GM23338 (cell line): Measurements from ENCODE around the gene SPART. TPM values are rescaled to one million over a fixed set of nuclear protein-coding genes. Genes with fewer than 3 reads are reported as not detected.

Source experiments
- ATAC-seq: fragments of 200-7000 bp; cut with Tn5 transposase; 3 replicates; pipeline ENCODE4 v1.9.1; 2020
- DNase-seq: peaks from one replicate; pipeline ENCODE4 v3.0.0-alpha.2; 2015; ENCODE audit warnings: low spot score
- H2AFZ ChIP-seq: fragments of 200-600 bp; sonication (generic); 2 replicates; pipeline ENCODE4 v1.8.0; 2016; ENCODE audit warnings: antibody characterized with exemption, mild to moderate bottlenecking, moderate library complexity
- H3F3A ChIP-seq: fragments of 200-600 bp; sonication (generic); replicated peaks from 2 replicates; pipeline ENCODE4 v1.8.0; 2017; ENCODE audit warnings: antibody characterized with exemption, mixed run types, low read depth
- H3K27ac ChIP-seq: fragments of 200-600 bp; sonication (generic); 2 replicates; pipeline ENCODE4 v1.6.1; 2016; ENCODE audit warnings: low read depth
- H3K27me3 ChIP-seq: fragments of 200-600 bp; sonication (generic); 2 replicates; pipeline ENCODE4 v1.8.0; 2016; ENCODE audit warnings: mild to moderate bottlenecking, mixed run types, moderate library complexity; ENCODE audit not compliant: insufficient read depth
- H3K36me3 ChIP-seq: fragments of 200-600 bp; sonication (generic); 2 replicates; pipeline ENCODE4 v1.8.0; 2016; ENCODE audit warnings: mild to moderate bottlenecking; ENCODE audit not compliant: insufficient read depth
- H3K4me1 ChIP-seq: fragments of 200-600 bp; sonication (generic); 2 replicates; pipeline ENCODE4 v1.8.0; 2016; ENCODE audit warnings: mild to moderate bottlenecking, moderate library complexity; ENCODE audit not compliant: insufficient read depth
- H3K4me2 ChIP-seq: fragments of 200-600 bp; sonication (generic); 2 replicates; pipeline ENCODE4 v1.7.1; 2017; ENCODE audit warnings: mixed run types
- H3K4me3 ChIP-seq: fragments of 200-600 bp; sonication (generic); 2 replicates; pipeline ENCODE4 v1.6.1; 2016; ENCODE audit warnings: mixed run types
- H3K79me2 ChIP-seq: fragments of 200-600 bp; sonication (generic); replicated peaks from 2 replicates; pipeline ENCODE4 v1.8.0; 2017; ENCODE audit warnings: mild to moderate bottlenecking; ENCODE audit not compliant: insufficient read depth
- H3K9me2 ChIP-seq: fragments of 200-600 bp; sonication (generic); 2 replicates; pipeline ENCODE4 v1.8.0; 2017; ENCODE audit not compliant: insufficient read depth
- H4K20me1 ChIP-seq: fragments of 200-600 bp; sonication (generic); replicated peaks from 2 replicates; pipeline ENCODE4 v1.8.0; 2017; ENCODE audit warnings: mild to moderate bottlenecking; ENCODE audit not compliant: insufficient read depth
- H3K27ac Mint-ChIP-seq: 2 replicates; pipeline ENCODE4 v1.8.0; 2020; ENCODE audit warnings: inconsistent platforms, mild to moderate bottlenecking, moderate library complexity, mixed read lengths
- H3K27me3 Mint-ChIP-seq: 3 replicates; pipeline ENCODE4 v1.8.0; 2022; ENCODE audit warnings: low read depth, mild to moderate bottlenecking, moderate library complexity, mixed read lengths, inconsistent platforms; ENCODE audit not compliant: insufficient read depth, poor library complexity
- H3K36me3 Mint-ChIP-seq: 3 replicates; pipeline ENCODE4 v1.8.0; 2021; ENCODE audit warnings: low read depth, mild to moderate bottlenecking, inconsistent platforms, moderate library complexity, mixed read lengths
- H3K4me1 Mint-ChIP-seq: 3 replicates; pipeline ENCODE4 v1.8.0; 2020; ENCODE audit warnings: mild to moderate bottlenecking, inconsistent platforms, mixed read lengths
- H3K4me3 Mint-ChIP-seq: 3 replicates; pipeline ENCODE4 v1.8.0; 2021; ENCODE audit warnings: moderate library complexity, mild to moderate bottlenecking, inconsistent platforms, mixed read lengths
- H3K9me3 Mint-ChIP-seq: 3 replicates; pipeline ENCODE4 v1.8.0; 2020; ENCODE audit warnings: moderate library complexity, mild to moderate bottlenecking, inconsistent platforms, mixed read lengths
- CTCF ChIP-seq, 2 experiments: fragments of 200-600 bp in 1 of 2; sonication (generic) in 1 of 2; conservative IDR thresholded peaks; 2 replicates each; pipeline versions ENCODE4 v1.5.1 to v1.6.1; 2016 to 2017; ENCODE audit warnings: antibody characterized with exemption in 2 of 2, low read depth in 2 of 2, mild to moderate bottlenecking in 2 of 2, moderate library complexity in 1 of 2
- EZH2 ChIP-seq: fragments of 200-600 bp; sonication (generic); IDR thresholded peaks from one replicate; pipeline ENCODE4 v1.8.0; 2017; ENCODE audit warnings: antibody characterized with exemption, mild to moderate bottlenecking, low read depth; ENCODE audit not compliant: unreplicated experiment
- STAT1 ChIP-seq: IDR thresholded peaks from one replicate; pipeline ENCODE4 v1.6.1; 2016; ENCODE audit warnings: antibody characterized with exemption; ENCODE audit not compliant: unreplicated experiment
- ZNF331 ChIP-seq: fragments of 250-450 bp; sonication (Bioruptor Pico); IDR thresholded peaks from 2 replicates; pipeline ENCODE4 v1.5.0; 2020; ENCODE audit warnings: low read depth, mild to moderate bottlenecking, moderate library complexity
- polyA plus RNA-seq: library from polyadenylated mRNA; unstranded; fragments of >200 nt; fragmentation: Nextera tagmentation; extraction: Ambion mirVana; gene quantifications from 2 replicates; pipeline ENCODE4 v1.2.1, GENCODE V29; 2016
- total RNA-seq: library from RNA; depleted of rRNA; stranded (reverse); fragments of >200 nt; shearing (Covaris generic); gene quantifications from 2 replicates; pipeline ENCODE4 v1.2.3, GENCODE V29; 2014
- TF ChIP-seq, protein P1 (sequence below): fragments of 250-450 bp; sonication (Bioruptor Pico); IDR thresholded peaks from 2 replicates; pipeline ENCODE4 v1.5.0; 2020; ENCODE audit warnings: mild to moderate bottlenecking, moderate library complexity

Gene SPART
- total and polyA plus RNA-seq, 2 experiments from 2014 or later: 109 to 116 TPM

GRCh38 chr13:36377826-36378468 is 31.8 kb upstream of the SPART start:
- H4K20me1 ChIP-seq: no peaks in the 10 kb centered on the region
- H2AFZ ChIP-seq: no peak overlapping the region
- Mint-ChIP-seq H3K27me3 (peaks cover 3% of the 10 kb centered on the region), H3K36me3 (no peaks in the 10 kb centered on the region), H3K9me3 (no peaks in the 10 kb centered on the region), H3K27ac (no peak overlapping the region), H3K4me1 (peaks cover 2% of the 10 kb centered on the region; the same call in 1 of the 3 replicates), H3K4me3 (no peak overlapping the region)
- ATAC-seq: no peak
- no peak overlapping the region for H3K4me2 ChIP-seq
- no peak overlapping the region for H3K4me3 ChIP-seq
- TF ChIP-seq CTCF (conservative IDR thresholded peaks at IDR 0.05; ENCODE audit: low read depth in 2 of 2) (no peak), ZNF331 (CRISPR knock-in tag) (no peak), EZH2 (no peak), STAT1 (no peak)
- TF ChIP-seq, protein P1, sequence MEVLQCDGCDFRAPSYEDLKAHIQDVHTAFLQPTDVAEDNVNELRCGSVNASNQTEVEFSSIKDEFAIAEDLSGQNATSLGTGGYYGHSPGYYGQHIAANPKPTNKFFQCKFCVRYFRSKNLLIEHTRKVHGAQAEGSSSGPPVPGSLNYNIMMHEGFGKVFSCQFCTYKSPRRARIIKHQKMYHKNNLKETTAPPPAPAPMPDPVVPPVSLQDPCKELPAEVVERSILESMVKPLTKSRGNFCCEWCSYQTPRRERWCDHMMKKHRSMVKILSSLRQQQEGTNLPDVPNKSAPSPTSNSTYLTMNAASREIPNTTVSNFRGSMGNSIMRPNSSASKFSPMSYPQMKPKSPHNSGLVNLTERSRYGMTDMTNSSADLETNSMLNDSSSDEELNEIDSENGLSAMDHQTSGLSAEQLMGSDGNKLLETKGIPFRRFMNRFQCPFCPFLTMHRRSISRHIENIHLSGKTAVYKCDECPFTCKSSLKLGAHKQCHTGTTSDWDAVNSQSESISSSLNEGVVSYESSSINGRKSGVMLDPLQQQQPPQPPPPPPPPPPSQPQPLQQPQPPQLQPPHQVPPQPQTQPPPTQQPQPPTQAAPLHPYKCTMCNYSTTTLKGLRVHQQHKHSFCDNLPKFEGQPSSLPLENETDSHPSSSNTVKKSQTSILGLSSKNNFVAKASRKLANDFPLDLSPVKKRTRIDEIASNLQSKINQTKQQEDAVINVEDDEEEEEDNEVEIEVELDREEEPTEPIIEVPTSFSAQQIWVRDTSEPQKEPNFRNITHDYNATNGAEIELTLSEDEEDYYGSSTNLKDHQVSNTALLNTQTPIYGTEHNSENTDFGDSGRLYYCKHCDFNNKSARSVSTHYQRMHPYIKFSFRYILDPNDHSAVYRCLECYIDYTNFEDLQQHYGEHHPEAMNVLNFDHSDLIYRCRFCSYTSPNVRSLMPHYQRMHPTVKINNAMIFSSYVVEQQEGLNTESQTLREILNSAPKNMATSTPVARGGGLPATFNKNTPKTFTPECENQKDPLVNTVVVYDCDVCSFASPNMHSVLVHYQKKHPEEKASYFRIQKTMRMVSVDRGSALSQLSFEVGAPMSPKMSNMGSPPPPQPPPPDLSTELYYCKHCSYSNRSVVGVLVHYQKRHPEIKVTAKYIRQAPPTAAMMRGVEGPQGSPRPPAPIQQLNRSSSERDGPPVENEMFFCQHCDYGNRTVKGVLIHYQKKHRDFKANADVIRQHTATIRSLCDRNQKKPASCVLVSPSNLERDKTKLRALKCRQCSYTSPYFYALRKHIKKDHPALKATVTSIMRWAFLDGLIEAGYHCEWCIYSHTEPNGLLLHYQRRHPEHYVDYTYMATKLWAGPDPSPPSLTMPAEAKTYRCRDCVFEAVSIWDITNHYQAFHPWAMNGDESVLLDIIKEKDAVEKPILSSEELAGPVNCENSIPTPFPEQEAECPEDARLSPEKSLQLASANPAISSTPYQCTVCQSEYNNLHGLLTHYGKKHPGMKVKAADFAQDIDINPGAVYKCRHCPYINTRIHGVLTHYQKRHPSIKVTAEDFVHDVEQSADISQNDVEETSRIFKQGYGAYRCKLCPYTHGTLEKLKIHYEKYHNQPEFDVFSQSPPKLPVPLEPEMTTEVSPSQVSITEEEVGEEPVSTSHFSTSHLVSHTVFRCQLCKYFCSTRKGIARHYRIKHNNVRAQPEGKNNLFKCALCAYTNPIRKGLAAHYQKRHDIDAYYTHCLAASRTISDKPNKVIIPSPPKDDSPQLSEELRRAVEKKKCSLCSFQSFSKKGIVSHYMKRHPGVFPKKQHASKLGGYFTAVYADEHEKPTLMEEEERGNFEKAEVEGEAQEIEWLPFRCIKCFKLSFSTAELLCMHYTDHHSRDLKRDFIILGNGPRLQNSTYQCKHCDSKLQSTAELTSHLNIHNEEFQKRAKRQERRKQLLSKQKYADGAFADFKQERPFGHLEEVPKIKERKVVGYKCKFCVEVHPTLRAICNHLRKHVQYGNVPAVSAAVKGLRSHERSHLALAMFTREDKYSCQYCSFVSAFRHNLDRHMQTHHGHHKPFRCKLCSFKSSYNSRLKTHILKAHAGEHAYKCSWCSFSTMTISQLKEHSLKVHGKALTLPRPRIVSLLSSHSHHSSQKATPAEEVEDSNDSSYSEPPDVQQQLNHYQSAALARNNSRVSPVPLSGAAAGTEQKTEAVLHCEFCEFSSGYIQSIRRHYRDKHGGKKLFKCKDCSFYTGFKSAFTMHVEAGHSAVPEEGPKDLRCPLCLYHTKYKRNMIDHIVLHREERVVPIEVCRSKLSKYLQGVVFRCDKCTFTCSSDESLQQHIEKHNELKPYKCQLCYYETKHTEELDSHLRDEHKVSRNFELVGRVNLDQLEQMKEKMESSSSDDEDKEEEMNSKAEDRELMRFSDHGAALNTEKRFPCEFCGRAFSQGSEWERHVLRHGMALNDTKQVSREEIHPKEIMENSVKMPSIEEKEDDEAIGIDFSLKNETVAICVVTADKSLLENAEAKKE (CRISPR knock-in tag): no peak
- no peaks in the 10 kb centered on the region for H3K27me3 ChIP-seq
- no peak for DNase-seq
- no peaks in the 10 kb centered on the region for H3F3A ChIP-seq
- H3K27ac ChIP-seq: no peak overlapping the region
- H3K4me1 ChIP-seq: peaks cover 19% of the 10 kb centered on the region
- peaks cover 5% of the 10 kb centered on the region; the same call in 1 of the 2 replicates for H3K9me2 ChIP-seq
- H3K36me3 ChIP-seq: no peaks in the 10 kb centered on the region
- H3K79me2 ChIP-seq: no peaks in the 10 kb centered on the region
